Measurements from ENCODE around the gene ATP13A2. TPM values are rescaled to one million over a fixed set of nuclear protein-coding genes. Genes with fewer than 3 reads are reported as not detected.

The ATP13A2 gene
- total RNA-seq, 1 donor, result 40.2 TPM

DNA sequence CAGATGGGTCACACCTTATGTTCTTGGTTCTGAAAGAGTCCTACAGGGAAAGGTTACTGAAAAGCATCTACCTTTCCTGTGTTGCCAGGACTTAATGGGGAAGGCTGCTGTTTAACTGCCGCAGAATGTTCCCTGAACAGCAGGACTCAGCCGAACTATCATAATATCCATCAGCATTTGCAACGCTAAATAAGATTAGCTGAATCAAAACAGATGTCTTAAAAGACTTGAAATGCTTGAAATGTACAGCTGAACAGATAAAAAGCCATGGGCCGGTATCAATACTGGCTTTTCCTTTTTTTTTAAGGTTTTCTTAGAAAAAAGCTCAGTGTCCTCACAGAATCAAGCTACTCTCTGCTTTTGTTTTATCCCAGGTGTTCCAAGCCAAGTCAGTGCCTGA is 19.7 kb upstream of the ATP13A2 start:
- DNase-seq (ENCODE audit: low read depth), result no peak
- H3K4me3 ChIP-seq (ENCODE audit: low read depth, low read length), result no peak overlapping the region
- TF ChIP-seq, protein P1, sequence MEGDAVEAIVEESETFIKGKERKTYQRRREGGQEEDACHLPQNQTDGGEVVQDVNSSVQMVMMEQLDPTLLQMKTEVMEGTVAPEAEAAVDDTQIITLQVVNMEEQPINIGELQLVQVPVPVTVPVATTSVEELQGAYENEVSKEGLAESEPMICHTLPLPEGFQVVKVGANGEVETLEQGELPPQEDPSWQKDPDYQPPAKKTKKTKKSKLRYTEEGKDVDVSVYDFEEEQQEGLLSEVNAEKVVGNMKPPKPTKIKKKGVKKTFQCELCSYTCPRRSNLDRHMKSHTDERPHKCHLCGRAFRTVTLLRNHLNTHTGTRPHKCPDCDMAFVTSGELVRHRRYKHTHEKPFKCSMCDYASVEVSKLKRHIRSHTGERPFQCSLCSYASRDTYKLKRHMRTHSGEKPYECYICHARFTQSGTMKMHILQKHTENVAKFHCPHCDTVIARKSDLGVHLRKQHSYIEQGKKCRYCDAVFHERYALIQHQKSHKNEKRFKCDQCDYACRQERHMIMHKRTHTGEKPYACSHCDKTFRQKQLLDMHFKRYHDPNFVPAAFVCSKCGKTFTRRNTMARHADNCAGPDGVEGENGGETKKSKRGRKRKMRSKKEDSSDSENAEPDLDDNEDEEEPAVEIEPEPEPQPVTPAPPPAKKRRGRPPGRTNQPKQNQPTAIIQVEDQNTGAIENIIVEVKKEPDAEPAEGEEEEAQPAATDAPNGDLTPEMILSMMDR (IDR thresholded peaks at IDR 0.05; ENCODE audit: insufficient read depth, low read depth, low read length), result no peak

DNA sequence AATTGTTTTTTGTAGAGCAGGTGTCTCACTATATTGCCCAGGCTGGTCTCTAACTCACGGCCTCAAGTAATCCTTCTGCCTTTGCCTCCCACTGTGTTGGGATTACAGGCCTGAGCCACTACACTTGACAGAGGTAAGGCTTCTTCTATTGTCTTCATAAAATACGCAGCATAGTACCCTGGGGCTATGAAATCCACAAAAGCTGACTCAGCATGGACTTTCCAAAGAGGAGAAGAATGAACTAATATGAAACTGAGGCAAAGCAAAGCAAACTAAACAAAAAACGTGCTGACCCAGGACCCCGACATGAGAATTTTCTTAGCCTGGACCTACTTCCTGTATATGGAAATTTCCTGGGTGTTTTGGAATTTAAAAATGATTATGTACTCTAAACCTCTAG is 18.5 kb upstream of the ATP13A2 start:
- TF ChIP-seq, protein P1 (IDR thresholded peaks at IDR 0.05; ENCODE audit: insufficient read depth, low read depth, low read length), result no peak
- DNase-seq (ENCODE audit: low read depth), result no peak
- H3K4me3 ChIP-seq (ENCODE audit: low read depth, low read length), result no peak overlapping the region

DNA sequence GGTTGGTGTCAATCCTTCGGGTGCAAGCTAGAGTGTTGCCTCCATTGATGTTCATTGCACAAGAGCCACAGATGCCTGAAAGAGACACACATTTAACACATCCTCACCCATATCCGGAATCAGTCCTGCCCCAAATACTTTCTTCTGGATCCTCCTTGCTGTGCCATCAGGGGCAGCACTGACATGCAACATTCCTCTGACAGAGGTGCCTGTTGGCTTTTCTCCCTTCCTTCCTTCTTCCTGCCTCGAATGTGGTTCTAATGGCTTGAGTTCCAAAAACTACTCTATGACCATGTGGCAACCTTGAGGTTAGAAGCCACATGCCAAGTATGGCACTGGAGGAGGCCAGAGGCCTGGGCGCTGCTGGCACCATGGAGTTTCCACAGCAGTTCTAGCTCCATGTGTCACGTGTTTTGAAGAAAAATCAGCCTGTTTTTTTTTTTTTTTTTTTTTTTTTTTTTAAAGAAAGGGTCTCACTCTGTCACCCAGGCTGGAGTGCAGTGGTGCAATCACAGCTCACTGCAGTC is 17.0 kb upstream of the ATP13A2 start:
- H3K4me3 ChIP-seq (ENCODE audit: low read depth, low read length), result no peak overlapping the region
- TF ChIP-seq, protein P1 (IDR thresholded peaks at IDR 0.05; ENCODE audit: insufficient read depth, low read depth, low read length), result no peak
- DNase-seq (ENCODE audit: low read depth), result no peak

DNA sequence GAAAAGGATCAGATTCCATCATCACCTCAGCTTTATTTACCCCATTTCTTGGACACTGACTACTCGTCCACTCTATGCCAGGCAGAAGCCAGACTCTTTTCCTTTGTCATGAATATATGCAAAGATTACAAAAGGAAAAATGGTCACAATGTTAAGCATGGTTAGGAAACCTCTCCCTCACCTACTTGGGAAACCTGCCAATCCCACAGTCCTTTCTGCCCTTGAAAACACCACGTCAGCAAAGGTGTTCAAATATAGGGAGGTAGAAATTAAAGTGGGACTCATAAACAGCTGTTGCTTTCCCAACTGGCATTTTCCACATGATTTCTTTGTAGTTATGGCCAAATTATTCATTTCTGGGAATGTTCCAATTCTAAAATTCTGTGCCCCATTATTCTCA is 16.2 kb upstream of the ATP13A2 start:
- no peak for DNase-seq (ENCODE audit: low read depth)
- TF ChIP-seq, protein P1 (IDR thresholded peaks at IDR 0.05; ENCODE audit: insufficient read depth, low read depth, low read length), result no peak
- H3K4me3 ChIP-seq (ENCODE audit: low read depth, low read length), result no peak overlapping the region

DNA sequence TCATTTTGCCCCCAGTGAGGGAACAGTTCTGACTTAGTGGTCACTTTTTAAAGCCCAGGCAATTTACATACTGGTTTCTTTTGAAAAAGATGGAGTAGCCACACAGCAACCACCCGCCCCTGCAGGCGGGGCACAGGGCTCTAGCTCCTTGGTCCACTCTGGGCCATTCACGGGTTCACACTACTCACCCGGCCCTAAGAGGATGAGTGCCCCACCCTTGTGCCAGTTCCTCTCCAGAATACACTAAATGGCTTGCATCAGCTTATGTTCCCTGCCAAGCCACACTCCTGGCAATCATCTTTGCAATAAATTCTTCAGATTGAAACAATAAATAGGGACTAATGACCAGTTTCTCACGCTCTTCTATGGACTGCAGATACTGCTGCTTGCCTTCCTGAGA is 15.7 kb upstream of the ATP13A2 start:
- TF ChIP-seq, protein P1 (IDR thresholded peaks at IDR 0.05; ENCODE audit: insufficient read depth, low read depth, low read length), result no peak
- no peak for DNase-seq (ENCODE audit: low read depth)
- no peak overlapping the region for H3K4me3 ChIP-seq (ENCODE audit: low read depth, low read length)

DNA sequence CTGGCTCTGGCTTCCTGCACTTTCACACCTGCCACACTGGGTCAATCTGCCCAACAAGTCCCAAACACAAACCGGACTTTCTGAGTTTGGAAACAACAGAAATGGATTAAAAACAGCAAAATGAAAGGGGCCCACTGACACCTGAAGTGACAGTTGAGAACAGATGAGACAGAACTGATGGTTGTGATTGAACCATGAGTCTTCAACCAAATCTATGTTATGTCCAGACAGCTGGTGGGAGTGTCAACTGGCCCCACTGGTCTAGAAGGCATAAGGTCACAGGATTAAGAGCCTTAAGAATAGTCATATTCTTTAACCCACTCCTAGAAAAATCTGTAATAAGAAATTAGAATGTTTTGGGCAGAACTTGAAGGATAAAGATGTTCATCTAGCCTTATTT is 13.0 kb upstream of the ATP13A2 start:
- no peak overlapping the region for H3K4me3 ChIP-seq (ENCODE audit: low read depth, low read length)
- no peak for DNase-seq (ENCODE audit: low read depth)
- TF ChIP-seq, protein P1 (IDR thresholded peaks at IDR 0.05; ENCODE audit: insufficient read depth, low read depth, low read length), result no peak

DNA sequence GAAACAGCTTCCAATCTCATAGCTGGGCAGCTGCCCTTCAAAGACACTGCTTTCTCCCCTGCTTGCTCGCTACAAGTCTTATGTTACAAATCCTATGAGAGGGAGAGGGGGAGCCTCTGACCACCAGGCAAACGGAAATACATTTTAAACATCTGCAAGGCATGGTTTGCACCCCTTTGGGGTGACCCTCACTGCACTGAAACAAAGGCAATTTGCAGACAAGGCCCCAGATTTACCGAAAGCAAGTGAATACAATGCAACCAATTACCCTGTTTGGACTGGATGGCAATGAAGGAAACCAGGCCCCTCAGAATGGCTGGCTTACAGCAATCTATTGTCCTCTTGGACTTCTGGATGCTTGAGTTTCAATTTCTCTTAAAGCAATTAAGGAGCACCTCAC is 11.8 kb upstream of the ATP13A2 start:
- TF ChIP-seq, protein P1 (IDR thresholded peaks at IDR 0.05; ENCODE audit: insufficient read depth, low read depth, low read length), result no peak
- no peak for DNase-seq (ENCODE audit: low read depth)
- H3K4me3 ChIP-seq (ENCODE audit: low read depth, low read length), result no peak overlapping the region
